Peyer's patch (tissue), 4 donors: ENCODE data around the gene SYNDIG1. TPM values are rescaled to one million over a fixed set of nuclear protein-coding genes. Genes with fewer than 3 reads are reported as not detected.
A peak's percentile ranks its signal among the peaks of the same experiment; 100 is the strongest.

ENCODE experiments used
- DNase-seq, 3 donors: peaks; one replicate each; pipeline ENCODE4 v3.0.0-alpha.2; 2017 to 2019
- H3K27ac ChIP-seq, 4 donors: fragments of 200-600 bp; sonication (generic); one replicate each; pipeline ENCODE4 v1.5.1; 2016 to 2019
- H3K27me3 ChIP-seq, 2 donors: fragments of 200-600 bp; sonication (generic); one replicate each; pipeline ENCODE4 v1.5.1; 2019
- H3K36me3 ChIP-seq, 3 donors: fragments of 200-600 bp; sonication (generic); one replicate each; pipeline ENCODE4 v1.5.1; 2016 to 2019
- H3K4me1 ChIP-seq, 4 donors: fragments of 200-600 bp; sonication (generic); one replicate each; pipeline ENCODE4 v1.5.1; 2016 to 2019
- H3K4me3 ChIP-seq, 4 donors: fragments of 200-600 bp; sonication (generic); 1 replicate in 3 of 4; 2 replicates in 1 of 4; pipeline ENCODE4 v1.5.1; 2016 to 2019; ENCODE audit warnings: mild to moderate bottlenecking in 1 of 4
- H3K9me3 ChIP-seq, 4 donors: fragments of 200-600 bp; sonication (generic); one replicate each; pipeline ENCODE4 v1.5.1; 2016 to 2019; ENCODE audit warnings: mild to moderate bottlenecking in 1 of 4
- CTCF ChIP-seq, 6 experiments: fragments of 450-650 bp in 4 of 6; fragments of 200-600 bp in 2 of 6; sonication (generic) in 1 of 6; IDR thresholded peaks; one replicate each; pipeline ENCODE4 v1.5.1; 2017 to 2019; ENCODE audit warnings: antibody characterized with exemption in 6 of 6, mild to moderate bottlenecking in 3 of 6, moderate library complexity in 1 of 6
- POLR2A ChIP-seq, 2 donors: fragments of 450-650 bp; IDR thresholded peaks; one replicate each; pipeline ENCODE4 v1.5.1; 2017; ENCODE audit warnings: antibody characterized with exemption in 2 of 2, mild to moderate bottlenecking in 2 of 2, moderate library complexity in 2 of 2
- total RNA-seq, 4 donors: library from RNA; depleted of rRNA; stranded (reverse); fragments of >200 nt; gene quantifications; one replicate each; pipeline ENCODE4 v1.1.0, GENCODE V29; 2016

SYNDIG1 gene
- total RNA-seq, 4 donors from 2014 or later, result 0.76 to 1.7 TPM; not detected in 2

- TF ChIP-seq CTCF (IDR thresholded peaks at IDR 0.05), result no peak
- no peak for TF ChIP-seq POLR2A (IDR thresholded peaks at IDR 0.05)
- Histone ChIP-seq H3K36me3 (no peaks in the 10 kb centered on the region), H3K4me1 (no peaks in the 10 kb centered on the region), H3K27ac (no peak overlapping the region), H3K27me3 (no peaks in the 10 kb centered on the region), H3K9me3 (no peaks in the 10 kb centered on the region), H3K4me3 (no peak overlapping the region)
- no peak for DNase-seq
Observed at GRCh38 chr20:24423390-24424313, 45.8 kb upstream of the SYNDIG1 start.

- no peaks in the 10 kb centered on the region for H3K9me3 ChIP-seq
- no peaks in the 10 kb centered on the region for H3K4me1 ChIP-seq
- H3K4me3 ChIP-seq, result no peak overlapping the region
- no peak overlapping the region for H3K27ac ChIP-seq
- no peaks in the 10 kb centered on the region for H3K27me3 ChIP-seq
- DNase-seq, result no peak
- TF ChIP-seq POLR2A (IDR thresholded peaks at IDR 0.05), result no peak
- TF ChIP-seq CTCF (IDR thresholded peaks at IDR 0.05), result no peak
- H3K36me3 ChIP-seq, result no peaks in the 10 kb centered on the region
Observed at GRCh38 chr20:24425523-24426135, 43.8 kb upstream of the SYNDIG1 start.

- TF ChIP-seq POLR2A (IDR thresholded peaks at IDR 0.05) (no peak), CTCF (IDR thresholded peaks at IDR 0.05) (no peak)
- no peak for DNase-seq
- H3K4me1 ChIP-seq, result no peaks in the 10 kb centered on the region
- no peak overlapping the region for H3K4me3 ChIP-seq
- H3K36me3 ChIP-seq, result no peaks in the 10 kb centered on the region
- H3K9me3 ChIP-seq, result no peaks in the 10 kb centered on the region
- no peaks in the 10 kb centered on the region for H3K27me3 ChIP-seq
- peak overlapping the region in 1 of 4 donors; percentile 43 for H3K27ac ChIP-seq
Observed at GRCh38 chr20:24431279-24432045, 38.0 kb upstream of the SYNDIG1 start.

- no peaks in the 10 kb centered on the region for H3K9me3 ChIP-seq
- no peak for TF ChIP-seq POLR2A (IDR thresholded peaks at IDR 0.05)
- no peak for TF ChIP-seq CTCF (IDR thresholded peaks at IDR 0.05)
- H3K36me3 ChIP-seq, result no peaks in the 10 kb centered on the region
- no peaks in the 10 kb centered on the region for H3K27me3 ChIP-seq
- no peak overlapping the region for H3K4me3 ChIP-seq
- no peak for DNase-seq
- H3K4me1 ChIP-seq, result no peaks in the 10 kb centered on the region
- H3K27ac ChIP-seq, result peak overlapping the region in 1 of 4 donors; percentile 43
Observed at GRCh38 chr20:24432046-24432442, 37.4 kb upstream of the SYNDIG1 start.

- H3K27ac ChIP-seq, result no peak overlapping the region
- no peak for DNase-seq
- no peak overlapping the region for H3K4me3 ChIP-seq
- H3K4me1 ChIP-seq, result no peaks in the 10 kb centered on the region
- no peaks in the 10 kb centered on the region for H3K9me3 ChIP-seq
- no peaks in the 10 kb centered on the region for H3K36me3 ChIP-seq
- no peaks in the 10 kb centered on the region for H3K27me3 ChIP-seq
- TF ChIP-seq POLR2A (IDR thresholded peaks at IDR 0.05) (no peak), CTCF (IDR thresholded peaks at IDR 0.05) (no peak)
Observed at GRCh38 chr20:24436160-24436559, 33.3 kb upstream of the SYNDIG1 start.
